HG03469 (cell line): ENCODE data around the gene TPST2.

Source experiments
- ATAC-seq: cut with Tn5 transposase; IDR thresholded peaks from one replicate; pipeline ENCODE4 v1.9.1; 2021; ENCODE audit warnings: mild to moderate bottlenecking, moderate library complexity, moderate number of reproducible peaks; ENCODE audit not compliant: unreplicated experiment

Gene TPST2

DNA sequence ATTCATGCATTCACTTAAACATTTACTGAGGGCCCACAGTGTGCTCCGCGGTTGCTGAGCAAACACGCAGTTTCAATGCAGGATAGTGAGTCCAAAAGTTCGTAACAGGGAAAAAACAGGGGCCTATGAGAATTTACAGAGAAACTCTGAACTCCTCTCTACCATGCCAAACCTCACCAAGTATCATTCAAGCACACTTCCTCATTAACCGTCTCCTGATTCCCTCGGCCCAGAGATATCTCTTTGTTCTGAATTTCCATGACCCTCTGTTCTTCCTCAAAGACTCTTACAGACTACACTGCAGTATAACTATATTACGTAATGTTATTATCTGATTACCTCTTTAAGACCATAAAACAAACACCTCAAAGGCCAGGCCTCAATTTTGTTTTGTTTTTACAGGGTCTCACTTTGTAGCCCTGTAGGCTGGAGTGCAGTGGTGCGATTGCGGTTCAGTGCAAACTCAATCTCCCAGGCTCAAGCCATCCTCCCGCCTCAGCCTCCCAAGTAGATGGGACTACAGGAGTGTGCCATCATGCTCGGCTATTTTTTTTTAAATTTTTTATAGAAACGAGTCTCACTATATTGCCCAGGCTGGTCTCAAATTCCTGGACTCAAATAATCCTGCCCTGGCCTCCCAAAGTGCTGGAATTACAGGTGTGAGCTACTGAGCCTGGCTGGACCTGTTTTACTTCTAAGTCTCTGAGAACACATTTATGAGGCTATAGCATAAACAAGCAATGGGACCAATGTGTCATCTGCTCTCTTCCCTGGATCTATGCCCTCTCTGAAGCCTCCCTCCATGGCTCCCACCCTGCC, 109.9 kb downstream of the TPST2 start:
- ATAC-seq, result no peak

DNA sequence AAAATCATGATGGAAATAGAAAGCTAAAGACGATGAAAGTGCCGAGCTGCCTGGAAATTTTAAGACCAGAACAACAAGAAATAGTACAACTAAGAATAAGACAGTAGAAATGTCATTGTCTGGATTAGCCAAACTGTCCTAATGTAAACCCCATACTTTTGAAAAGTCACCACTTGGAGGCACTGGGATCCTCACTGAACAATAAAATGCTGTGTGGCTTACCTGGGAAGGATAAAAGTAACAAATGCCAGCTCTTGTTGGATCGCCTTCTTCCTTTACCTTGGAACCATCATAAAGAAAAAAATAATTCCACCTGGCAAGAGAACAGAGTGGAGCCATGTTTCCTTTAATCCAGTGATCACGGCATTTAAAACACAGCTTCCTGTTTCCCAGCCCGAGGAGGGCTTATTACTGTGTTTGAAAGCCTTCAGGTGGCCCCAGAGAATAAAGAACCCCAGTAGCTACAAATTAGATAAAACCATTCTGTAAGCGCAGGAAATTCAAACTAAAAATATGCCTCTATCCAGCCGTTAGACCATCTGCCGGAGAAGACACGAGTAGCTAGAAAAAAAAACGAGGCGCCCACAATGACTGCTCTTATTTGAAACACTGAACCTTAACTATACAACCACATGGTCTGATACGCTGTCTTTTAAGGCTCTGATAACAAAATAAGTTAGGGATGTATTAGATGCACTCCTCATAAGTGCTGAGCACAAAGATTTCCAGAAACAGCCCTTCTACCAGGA, 110.7 kb downstream of the TPST2 start:
- no peak for ATAC-seq

DNA sequence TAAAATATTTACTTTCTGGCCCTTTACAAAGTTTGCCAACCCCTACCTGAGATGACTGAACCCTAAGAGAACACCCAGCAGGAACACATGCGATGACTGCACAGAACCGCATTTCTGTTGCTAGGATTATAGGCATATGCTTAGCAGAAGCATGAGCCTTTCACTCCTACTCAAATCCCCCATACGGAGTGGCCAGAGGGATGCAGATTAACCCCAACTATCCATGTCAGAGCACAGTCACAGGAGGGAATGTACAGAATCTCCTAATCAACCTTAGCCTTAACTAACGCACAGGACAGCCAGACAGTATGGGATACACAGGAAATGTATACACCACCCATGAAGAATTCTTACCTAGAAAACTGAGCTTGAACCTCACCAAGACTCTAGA, 112.6 kb downstream of the TPST2 start:
- no peak for ATAC-seq

DNA sequence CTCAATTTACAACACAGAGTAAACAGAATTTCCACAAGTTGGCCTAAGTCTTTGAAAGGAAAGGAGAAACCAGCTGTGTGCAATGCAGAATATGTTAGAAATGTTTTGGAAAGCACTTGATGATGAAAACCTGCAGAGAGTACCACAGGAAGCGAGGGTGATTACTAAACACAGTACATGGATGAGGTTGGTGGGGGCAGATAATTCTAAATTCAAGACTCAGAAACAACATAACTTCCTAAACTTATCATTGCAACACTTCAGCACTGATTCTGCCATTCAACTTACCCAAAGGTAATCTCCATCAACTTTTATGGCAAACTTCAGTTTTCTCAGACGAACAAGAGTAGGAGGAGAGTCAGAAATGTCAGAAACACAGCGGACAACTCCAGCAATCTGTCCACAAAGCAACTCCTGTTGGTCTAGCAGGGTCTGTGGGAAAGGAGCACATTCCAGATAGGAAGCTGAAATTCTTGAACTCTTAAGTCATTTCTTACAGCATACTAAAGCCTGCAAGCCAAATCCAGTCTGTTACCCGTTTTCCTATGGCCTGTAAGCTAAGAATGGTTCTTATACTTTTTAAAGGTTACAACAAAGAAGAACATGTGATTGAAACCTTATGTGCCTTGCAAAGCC, 113.1 kb downstream of the TPST2 start:
- ATAC-seq, result no peak

DNA sequence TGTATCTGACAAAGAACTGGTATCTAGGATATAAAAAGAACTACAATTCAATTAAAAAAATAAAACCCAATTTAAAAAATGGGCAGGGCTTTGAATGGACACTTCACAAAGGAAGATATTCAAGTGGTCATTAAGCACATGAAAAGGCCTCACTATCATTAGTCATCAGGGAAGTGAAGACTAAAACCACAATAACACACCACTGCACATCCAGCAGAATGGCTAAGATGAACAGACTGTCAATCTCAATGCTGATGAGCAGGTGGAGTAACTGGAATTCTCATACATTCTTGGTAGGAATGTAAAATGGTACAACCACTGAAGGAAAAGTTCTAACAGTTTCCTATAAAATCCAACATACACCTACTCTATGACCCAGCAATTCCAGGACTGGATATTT, 115.2 kb downstream of the TPST2 start:
- ATAC-seq, result no peak
